ENCODE measurements around the gene ZNRF4.

The ZNRF4 gene

GRCh38 chr19:5423567-5424125, 31.6 kb upstream of the ZNRF4 start:
- no peak for TF ChIP-seq CTCF (conservative IDR thresholded peaks at IDR 0.05; ENCODE audit: low read depth, low read length)
- no peak overlapping the region for H3K4me3 ChIP-seq (ENCODE audit: low read length)
- DNase-seq (ENCODE audit: low read depth), result no peak

GRCh38 chr19:5424192-5424973, 30.8 kb upstream of the ZNRF4 start:
- TF ChIP-seq CTCF (conservative IDR thresholded peaks at IDR 0.05; ENCODE audit: low read depth, low read length), result no peak
- no peak overlapping the region for H3K4me3 ChIP-seq (ENCODE audit: low read length)
- no peak for DNase-seq (ENCODE audit: low read depth)

DNA sequence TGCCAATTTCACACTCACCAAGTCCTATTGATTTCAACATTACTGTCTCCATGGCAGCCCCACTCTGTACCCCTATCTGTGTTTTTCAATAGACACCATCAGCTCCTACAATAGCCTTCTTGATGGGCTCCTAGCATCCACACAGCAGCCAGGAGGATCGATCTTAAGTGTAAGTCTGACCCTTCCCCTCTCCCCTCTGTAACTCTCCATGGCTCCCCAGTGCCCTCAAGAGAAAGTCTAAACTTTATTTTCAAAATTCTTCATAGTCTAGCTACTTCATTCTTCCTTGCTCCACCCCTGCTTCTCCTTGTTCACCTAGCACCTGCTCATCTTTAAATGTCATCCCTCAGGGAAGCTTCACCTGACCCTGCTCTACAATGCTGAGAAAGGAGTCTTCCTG, 30.0 kb upstream of the ZNRF4 start:
- TF ChIP-seq CTCF (conservative IDR thresholded peaks at IDR 0.05; ENCODE audit: low read depth, low read length), result no peak
- DNase-seq (ENCODE audit: low read depth), result no peak
- no peak overlapping the region for H3K4me3 ChIP-seq (ENCODE audit: low read length)

GRCh38 chr19:5430237-5430636, 25.0 kb upstream of the ZNRF4 start:
- no peak for DNase-seq (ENCODE audit: low read depth)
- no peak overlapping the region for H3K4me3 ChIP-seq (ENCODE audit: low read length)
- no peak for TF ChIP-seq CTCF (conservative IDR thresholded peaks at IDR 0.05; ENCODE audit: low read depth, low read length)

- TF ChIP-seq CTCF (conservative IDR thresholded peaks at IDR 0.05; ENCODE audit: low read depth, low read length), result no peak
- DNase-seq (ENCODE audit: low read depth), result no peak
- no peak overlapping the region for H3K4me3 ChIP-seq (ENCODE audit: low read length)
These were observed 22.5 kb upstream of the ZNRF4 start for GRCh38 chr19:5432687-5433086.

GRCh38 chr19:5434351-5434917, 20.8 kb upstream of the ZNRF4 start:
- no peak for DNase-seq (ENCODE audit: low read depth)
- H3K4me3 ChIP-seq (ENCODE audit: low read length), result no peak overlapping the region
- no peak for TF ChIP-seq CTCF (conservative IDR thresholded peaks at IDR 0.05; ENCODE audit: low read depth, low read length)

All from retinal pigment epithelial cell (primary cell).